Transverse colon (tissue), 4 donors: ENCODE data around the gene KLF13. TPM values are rescaled to one million over a fixed set of nuclear protein-coding genes. Genes with fewer than 3 reads are reported as not detected.

Source experiments
- DNase-seq: peaks from one replicate; pipeline ENCODE4 v3.0.0-alpha.2; 2019
- H3K27ac ChIP-seq, 4 donors: fragments of 200-600 bp; sonication (generic); 2 replicates each; pipeline ENCODE4 v1.5.1; 2016 to 2018; ENCODE audit warnings: inconsistent platforms in 4 of 4
- H3K27me3 ChIP-seq: fragments of 200-600 bp; sonication (generic); 2 replicates; pipeline ENCODE4 v1.5.1; 2017; ENCODE audit warnings: inconsistent platforms
- H3K36me3 ChIP-seq, 4 donors: fragments of 200-600 bp; sonication (generic); 2 replicates each; pipeline ENCODE4 v1.5.1; 2017 to 2019; ENCODE audit warnings: inconsistent platforms in 4 of 4
- H3K4me1 ChIP-seq, 4 donors: fragments of 200-600 bp; sonication (generic); 2 replicates each; pipeline ENCODE4 v1.5.1; 2017 to 2020; ENCODE audit warnings: inconsistent platforms in 4 of 4
- H3K4me3 ChIP-seq, 4 donors: fragments of 200-600 bp; sonication (generic); 1 replicate in 1 of 4; 2 replicates in 3 of 4; pipeline versions ENCODE4 v1.5.1 to v1.6.1; 2017 to 2019; ENCODE audit warnings: inconsistent platforms in 4 of 4
- H3K9me3 ChIP-seq, 2 donors: fragments of 200-600 bp; sonication (generic); 2 replicates each; pipeline ENCODE4 v1.5.1; 2017 to 2019; ENCODE audit warnings: inconsistent platforms in 2 of 2
- EP300 ChIP-seq: sonication (generic); formaldehyde crosslinking; IDR thresholded peaks from one replicate; pipeline ENCODE4 v1.6.1; 2017; ENCODE audit warnings: antibody characterized with exemption, low read depth
- POLR2A ChIP-seq: fragments of 450-650 bp; IDR thresholded peaks from one replicate; pipeline ENCODE4 v1.6.1; 2016; ENCODE audit warnings: antibody characterized with exemption, mild to moderate bottlenecking, moderate library complexity
- POLR2AphosphoS5 ChIP-seq, 3 donors: sonication (generic); formaldehyde crosslinking; IDR thresholded peaks; one replicate each; pipeline ENCODE4 v1.6.1; 2016; ENCODE audit warnings: antibody characterized with exemption in 3 of 3
- WGBS, 2 donors: methylation state at CpG; one replicate each; pipeline ENCODE4 v1.1.5; 2018; ENCODE audit warnings: low coverage in 1 of 2; 5-methylcytosine and 5-hydroxymethylcytosine counted together
- in situ Hi-C, 4 donors: fragments of 200-750 bp; cut with MboI; loops; one replicate each; pipeline versions ENCODE4 v1.15.0 to v1.15.1; 2017; ENCODE audit warnings: low sequenced_read_pairs in 3 of 4, low pct_ligation_motif_present in 1 of 4, low pct_unique_long_range_greater_than_20kb in 1 of 4
- intact Hi-C: fragments of 100-400 bp; cut with DNase I; formaldehyde crosslinking; loops from one replicate; pipeline ENCODE4 v1.15.1; 2023; ENCODE audit warnings: low total_unique reads
- total RNA-seq, 4 donors: library from RNA; depleted of rRNA; stranded (reverse); fragments of >200 nt; gene quantifications; one replicate each; pipeline ENCODE4 v1.1.0, GENCODE V29; 2016
- TF ChIP-seq, protein P1 (sequence below), 5 experiments: fragments of 200-600 bp in 3 of 5; fragments of 450-650 bp in 2 of 5; sonication (generic) in 3 of 5; IDR thresholded peaks; 1 replicate in 2 of 5; 2 replicates in 3 of 5; pipeline ENCODE4 v1.5.1; 2016 to 2017; ENCODE audit warnings: antibody characterized with exemption in 5 of 5, inconsistent platforms in 3 of 5, mild to moderate bottlenecking in 2 of 5, moderate library complexity in 1 of 5

The KLF13 gene
- total RNA-seq, 4 donors from 2014 or later = 39.0 to 81.2 (median 68.8) TPM

DNA sequence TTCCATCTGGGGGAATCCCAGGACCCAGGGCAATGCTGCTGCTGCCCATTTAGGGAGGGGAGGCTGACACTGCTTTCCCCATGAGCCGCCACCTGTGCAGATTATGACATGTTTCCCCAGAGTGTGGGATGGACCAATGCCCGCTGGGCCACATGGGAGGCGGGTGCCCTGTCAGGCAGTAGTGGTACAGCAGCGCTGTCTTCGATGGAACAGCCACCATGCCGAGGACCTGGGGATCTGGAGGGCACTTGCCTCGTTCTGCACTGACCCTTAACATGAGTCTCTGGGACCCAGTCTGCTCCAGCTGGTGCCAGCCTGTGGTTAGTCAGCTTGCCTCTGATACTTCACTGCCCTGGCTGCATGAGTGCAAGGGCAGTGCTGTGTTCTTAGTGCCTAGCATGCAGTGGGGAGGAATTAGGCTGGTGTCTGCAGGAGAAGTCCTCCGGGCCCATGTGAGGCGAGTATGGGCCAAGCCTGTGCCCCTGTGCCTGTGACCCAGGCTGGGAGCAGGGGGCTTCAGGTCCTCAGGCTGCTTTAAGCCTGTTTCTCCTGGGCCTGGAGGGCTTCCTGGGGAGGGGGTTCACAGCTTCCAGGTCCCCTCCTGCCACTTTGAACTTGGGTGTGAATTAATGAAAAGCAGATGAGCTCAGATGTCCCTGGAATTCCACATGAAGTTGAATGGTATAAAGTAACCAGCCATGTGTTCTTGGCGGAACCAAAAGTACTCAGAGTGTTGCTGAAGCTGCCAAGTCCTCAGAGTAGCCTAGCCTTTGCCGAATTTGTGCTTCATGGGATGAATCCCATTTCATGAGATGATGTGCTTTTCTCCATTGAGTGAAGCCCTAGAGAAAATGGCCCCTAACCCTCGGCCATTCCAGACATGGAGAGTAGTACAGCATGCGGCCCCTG is 22.9 kb downstream of the KLF13 start:
- no peak for DNase-seq
- no peak overlapping the region for H3K4me3 ChIP-seq
- TF ChIP-seq POLR2A (no peak), POLR2AphosphoS5 (IDR thresholded peaks at IDR 0.05) (no peak), EP300 (no peak)
- TF ChIP-seq, protein P1, sequence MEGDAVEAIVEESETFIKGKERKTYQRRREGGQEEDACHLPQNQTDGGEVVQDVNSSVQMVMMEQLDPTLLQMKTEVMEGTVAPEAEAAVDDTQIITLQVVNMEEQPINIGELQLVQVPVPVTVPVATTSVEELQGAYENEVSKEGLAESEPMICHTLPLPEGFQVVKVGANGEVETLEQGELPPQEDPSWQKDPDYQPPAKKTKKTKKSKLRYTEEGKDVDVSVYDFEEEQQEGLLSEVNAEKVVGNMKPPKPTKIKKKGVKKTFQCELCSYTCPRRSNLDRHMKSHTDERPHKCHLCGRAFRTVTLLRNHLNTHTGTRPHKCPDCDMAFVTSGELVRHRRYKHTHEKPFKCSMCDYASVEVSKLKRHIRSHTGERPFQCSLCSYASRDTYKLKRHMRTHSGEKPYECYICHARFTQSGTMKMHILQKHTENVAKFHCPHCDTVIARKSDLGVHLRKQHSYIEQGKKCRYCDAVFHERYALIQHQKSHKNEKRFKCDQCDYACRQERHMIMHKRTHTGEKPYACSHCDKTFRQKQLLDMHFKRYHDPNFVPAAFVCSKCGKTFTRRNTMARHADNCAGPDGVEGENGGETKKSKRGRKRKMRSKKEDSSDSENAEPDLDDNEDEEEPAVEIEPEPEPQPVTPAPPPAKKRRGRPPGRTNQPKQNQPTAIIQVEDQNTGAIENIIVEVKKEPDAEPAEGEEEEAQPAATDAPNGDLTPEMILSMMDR (IDR thresholded peaks at IDR 0.05) = no peak
- H3K27me3 ChIP-seq = no peaks in the 10 kb centered on the region
- in situ Hi-C loops (no loop called here), intact Hi-C loops (no loop called here)
- no peaks in the 10 kb centered on the region for H3K36me3 ChIP-seq
- H3K4me1 ChIP-seq = peaks cover 58 to 100% (median 75%) of the 10 kb centered on the region in 4 donors
- 93 to 95% methylated on average over 5 to 13 of the region's 13 CpGs for WGBS, 2 donors
- peak overlapping the region in 3 of 4 donors; percentile 1 to 86 (median 28) for H3K27ac ChIP-seq
- H3K9me3 ChIP-seq = no peaks in the 10 kb centered on the region

GRCh38 chr15:31350771-31351170 is 24.1 kb downstream of the KLF13 start:
- WGBS, 2 donors = 95% methylated on average over 7 of the region's 7 CpGs; no CpG with 5 or more reads in 1 of the 2 donors
- no peaks in the 10 kb centered on the region for H3K36me3 ChIP-seq
- intact Hi-C loops = no loop called here
- TF ChIP-seq EP300 (no peak), POLR2A (no peak), POLR2AphosphoS5 (IDR thresholded peaks at IDR 0.05) (no peak)
- TF ChIP-seq, protein P1 (IDR thresholded peaks at IDR 0.05) = no peak
- H3K4me1 ChIP-seq = peaks cover 58 to 100% (median 65%) of the 10 kb centered on the region in 4 donors
- no peaks in the 10 kb centered on the region for H3K27me3 ChIP-seq
- H3K9me3 ChIP-seq = no peaks in the 10 kb centered on the region
- H3K4me3 ChIP-seq = no peak overlapping the region
- peak overlapping the region in 2 of 4 donors; percentile 84 to 89 for H3K27ac ChIP-seq
- no peak for DNase-seq
- in situ Hi-C loops = no loop called here

- Histone ChIP-seq H3K36me3 (no peaks in the 10 kb centered on the region), H3K4me1 (peaks cover 49 to 100% (median 56%) of the 10 kb centered on the region in 4 donors)
- in situ Hi-C loops = no loop called here
Observed at GRCh38 chr15:31352339-31352751, 25.7 kb downstream of the KLF13 start.

DNA sequence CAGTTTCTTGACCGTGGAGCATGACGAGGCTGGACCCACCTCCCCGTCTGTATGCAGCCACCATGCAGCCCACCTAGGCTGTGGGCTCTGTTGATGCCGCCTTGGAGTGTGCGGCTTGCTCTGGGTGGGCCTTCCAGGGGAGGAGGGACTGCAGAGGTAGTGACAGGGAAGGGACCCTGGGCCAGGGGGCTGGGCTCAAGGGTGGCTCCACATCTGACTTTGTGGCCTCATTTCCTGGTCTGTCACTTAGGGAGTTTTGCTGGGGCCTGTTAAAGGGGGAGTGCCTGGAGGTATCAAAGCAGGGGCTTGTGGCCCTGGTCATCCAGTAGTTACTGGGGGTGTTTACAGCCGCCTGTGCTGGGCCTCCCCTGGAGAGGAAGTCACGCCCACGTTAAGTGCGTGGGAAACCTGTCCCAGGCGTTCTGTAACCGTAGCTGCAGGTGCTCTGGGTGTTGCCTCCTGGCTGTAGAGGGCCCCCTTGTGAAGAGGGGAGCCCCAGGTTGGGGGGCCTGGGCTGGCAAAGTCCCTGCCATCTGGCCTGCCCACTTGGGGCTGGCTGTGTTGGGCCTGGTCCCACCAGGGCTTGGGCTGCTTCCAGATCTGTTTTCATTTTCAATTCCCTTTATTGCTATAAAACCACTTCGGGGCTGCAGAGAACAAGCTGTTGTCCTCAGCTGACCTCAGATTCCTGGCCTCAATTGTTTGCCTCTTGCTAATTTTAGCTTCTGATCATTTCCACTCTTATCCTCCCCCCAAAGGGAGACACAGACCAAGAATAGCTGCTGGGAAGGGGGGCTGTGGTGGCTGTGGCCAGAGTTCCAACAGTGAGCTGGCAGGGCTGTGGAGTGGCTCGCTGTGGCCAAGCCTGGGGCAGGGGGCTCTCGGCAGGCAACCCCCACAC is 26.5 kb downstream of the KLF13 start:
- H3K4me3 ChIP-seq = peak overlapping the region in 1 of 4 donors; percentile 27
- no peaks in the 10 kb centered on the region for H3K27me3 ChIP-seq
- TF ChIP-seq, protein P1 (IDR thresholded peaks at IDR 0.05) = no peak
- TF ChIP-seq POLR2A (no peak), POLR2AphosphoS5 (IDR thresholded peaks at IDR 0.05) (peak; percentile 39 to 78 (median 63)), EP300 (peak; percentile 33)
- H3K27ac ChIP-seq = peak overlapping the region; percentile 84 to 92 (median 89)
- H3K36me3 ChIP-seq = no peaks in the 10 kb centered on the region
- H3K4me1 ChIP-seq = peaks cover 49 to 100% (median 54%) of the 10 kb centered on the region in 4 donors
- in situ Hi-C loops = no loop called here
- intact Hi-C loops = no loop called here
- DNase-seq = peak; percentile 78
- no peaks in the 10 kb centered on the region for H3K9me3 ChIP-seq
- 23 to 27% methylated on average over 6 to 14 of the region's 14 CpGs for WGBS, 2 donors

More at GRCh38 chr15:31352339-31352751, 25.7 kb downstream of the KLF13 start:
- no peaks in the 10 kb centered on the region for H3K9me3 ChIP-seq
- intact Hi-C loops = no loop called here
- 18% methylated on average over 8 of the region's 8 CpGs; no CpG with 5 or more reads in 1 of the 2 donors for WGBS, 2 donors
- H3K4me3 ChIP-seq = no peak overlapping the region
- H3K27me3 ChIP-seq = no peaks in the 10 kb centered on the region
- H3K27ac ChIP-seq = peak overlapping the region; percentile 84 to 92 (median 89)
- TF ChIP-seq POLR2AphosphoS5 (IDR thresholded peaks at IDR 0.05) (peak; percentile 22 to 39 (median 37)), POLR2A (no peak)
- peak; percentile 67 for DNase-seq
